ENCODE measurements around the gene U2SURP. TPM values are rescaled to one million over a fixed set of nuclear protein-coding genes. Genes with fewer than 3 reads are reported as not detected.

U2SURP gene
- total RNA-seq: 26.1 and 30.5 TPM in 2 replicates

GRCh38 chr3:143001369-143002082, at the start of gene U2SURP:
Gene U2SURP (plus strand): TSS chr3:143001570. CDS start chr3:143001629, 59 bp downstream.

DNA sequence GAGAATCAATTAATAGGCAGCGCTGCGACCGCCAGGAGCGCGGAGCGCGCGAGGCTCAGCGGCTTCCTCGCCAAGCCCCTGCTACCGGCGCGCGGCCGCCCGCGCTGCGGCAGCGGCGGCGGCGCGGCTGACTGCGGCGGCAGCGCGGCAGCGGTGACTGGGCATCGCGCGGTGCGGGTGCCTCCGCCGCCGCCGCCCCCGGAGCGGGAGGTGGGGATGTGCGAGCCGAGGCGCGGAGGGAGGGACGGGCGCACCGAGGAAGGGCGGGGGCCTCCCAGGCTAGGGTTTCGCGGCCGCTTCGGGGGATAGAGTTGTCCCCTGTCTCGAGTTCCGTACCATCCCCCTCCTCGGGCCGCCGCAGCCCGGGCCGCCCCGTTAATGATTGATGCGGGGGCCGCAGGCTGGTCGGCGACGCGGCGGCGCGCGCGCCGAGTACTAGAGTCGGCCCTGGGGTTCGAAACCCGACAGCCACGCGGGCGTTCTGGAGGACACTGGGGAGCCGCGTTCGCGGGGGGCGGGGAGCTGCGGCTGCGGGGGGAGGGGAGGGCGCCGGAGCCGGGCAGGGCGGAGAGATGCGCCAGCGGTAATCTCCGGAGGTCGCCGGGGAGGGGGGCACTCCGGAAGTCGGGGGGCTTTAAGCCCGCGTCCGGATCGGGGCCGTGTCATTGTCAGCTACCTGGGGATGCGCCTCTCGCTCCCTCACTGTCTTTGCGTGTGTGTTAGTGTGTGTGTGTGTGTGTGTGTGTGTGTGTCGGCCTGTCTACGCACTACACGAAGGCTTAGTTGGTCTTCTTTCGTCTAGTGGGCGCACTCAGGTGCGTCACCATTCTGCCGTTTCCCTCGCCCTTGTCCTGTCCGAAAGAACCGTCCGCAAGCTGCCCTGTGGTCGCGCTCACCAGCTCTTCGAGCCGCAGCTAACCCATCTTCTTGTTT, 37.6 kb upstream of the U2SURP start, which contains the start of gene PAQR9:
Gene PAQR9 (minus strand): TSS at position 159 of the 933 bp plus-strand sequence. CDS start 338 bp downstream, outside the sequence.

Other genes starting within 250 kb of the U2SURP start
- 65.1 and 68.1 TPM in 2 replicates for gene PCOLCE2, start 112.5 kb upstream of the U2SURP start, total RNA-seq
- gene PAQR9, start 37.9 kb upstream of the U2SURP start, total RNA-seq: not detected in 2 replicates
- 90.7 and 95.0 TPM in 2 replicates for gene CHST2, start 118.2 kb downstream of the U2SURP start, total RNA-seq